Astrocyte of the cerebellum (primary cell): ENCODE measurements around the gene SPRED2.
A peak's percentile ranks its signal among the peaks of the same experiment; 100 is the strongest.

Experiments
- DNase-seq: peaks from one replicate; pipeline ENCODE4 v3.0.0-alpha.2; 2011; ENCODE audit warnings: low read depth
- H3K4me3 ChIP-seq: 2 replicates; pipeline ENCODE4 v1.5.1; 2011; ENCODE audit warnings: mild to moderate bottlenecking, low read depth, low read length, moderate library complexity
- CTCF ChIP-seq: IDR thresholded peaks from 2 replicates; pipeline ENCODE4 v1.5.1; 2012; ENCODE audit warnings: low read length, low read depth, moderate library complexity, mild to moderate bottlenecking; ENCODE audit errors: missing control alignments
- in situ Hi-C: cut with HindIII; loops from 2 replicates; pipeline ENCODE4 v1.10.0; 2017; ENCODE audit warnings: low sequenced_read_pairs

SPRED2 gene

GRCh38 chr2:65316072-65316471, 116.3 kb downstream of the SPRED2 start:
- in situ Hi-C loops = no loop called here
- peak; percentile 80 for DNase-seq
- no peak for TF ChIP-seq CTCF
- H3K4me3 ChIP-seq = no peak overlapping the region

DNA sequence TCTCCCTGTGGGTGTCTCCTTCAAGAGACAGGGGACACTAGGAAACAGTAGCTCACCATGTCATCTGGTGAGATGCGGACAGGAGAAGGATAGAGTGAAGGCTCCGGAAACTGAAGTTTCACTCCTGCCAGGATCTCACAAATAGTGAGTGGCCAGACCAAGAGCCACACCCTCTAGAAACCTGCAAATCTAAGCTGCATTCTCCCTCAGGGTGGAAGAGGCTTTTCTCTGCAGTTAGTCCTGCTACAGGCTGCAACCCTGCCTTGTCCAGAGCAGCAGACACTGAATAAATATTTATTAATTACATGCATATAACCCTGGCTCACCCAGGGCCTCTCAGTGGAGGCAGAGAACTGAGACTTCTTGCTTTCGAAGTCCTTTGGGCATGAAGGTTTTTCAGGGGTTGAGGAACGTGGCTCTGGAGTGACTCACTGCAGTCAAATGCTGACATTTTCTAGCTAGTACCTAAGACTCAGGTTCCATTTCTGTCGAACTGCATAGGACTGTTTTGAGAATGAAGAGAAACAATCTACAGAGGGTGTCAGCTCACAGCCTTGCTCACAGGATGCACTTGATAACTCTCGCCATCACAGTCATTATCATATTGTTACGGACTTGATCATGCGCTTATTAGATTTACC, 117.5 kb downstream of the SPRED2 start:
- H3K4me3 ChIP-seq = no peak overlapping the region
- DNase-seq = no peak
- no peak for TF ChIP-seq CTCF
- in situ Hi-C loops = no loop called here

- no peak for TF ChIP-seq CTCF
- H3K4me3 ChIP-seq = no peak overlapping the region
- in situ Hi-C loops = no loop called here
- no peak for DNase-seq
Observed at GRCh38 chr2:65313954-65314256, 118.5 kb downstream of the SPRED2 start.

DNA sequence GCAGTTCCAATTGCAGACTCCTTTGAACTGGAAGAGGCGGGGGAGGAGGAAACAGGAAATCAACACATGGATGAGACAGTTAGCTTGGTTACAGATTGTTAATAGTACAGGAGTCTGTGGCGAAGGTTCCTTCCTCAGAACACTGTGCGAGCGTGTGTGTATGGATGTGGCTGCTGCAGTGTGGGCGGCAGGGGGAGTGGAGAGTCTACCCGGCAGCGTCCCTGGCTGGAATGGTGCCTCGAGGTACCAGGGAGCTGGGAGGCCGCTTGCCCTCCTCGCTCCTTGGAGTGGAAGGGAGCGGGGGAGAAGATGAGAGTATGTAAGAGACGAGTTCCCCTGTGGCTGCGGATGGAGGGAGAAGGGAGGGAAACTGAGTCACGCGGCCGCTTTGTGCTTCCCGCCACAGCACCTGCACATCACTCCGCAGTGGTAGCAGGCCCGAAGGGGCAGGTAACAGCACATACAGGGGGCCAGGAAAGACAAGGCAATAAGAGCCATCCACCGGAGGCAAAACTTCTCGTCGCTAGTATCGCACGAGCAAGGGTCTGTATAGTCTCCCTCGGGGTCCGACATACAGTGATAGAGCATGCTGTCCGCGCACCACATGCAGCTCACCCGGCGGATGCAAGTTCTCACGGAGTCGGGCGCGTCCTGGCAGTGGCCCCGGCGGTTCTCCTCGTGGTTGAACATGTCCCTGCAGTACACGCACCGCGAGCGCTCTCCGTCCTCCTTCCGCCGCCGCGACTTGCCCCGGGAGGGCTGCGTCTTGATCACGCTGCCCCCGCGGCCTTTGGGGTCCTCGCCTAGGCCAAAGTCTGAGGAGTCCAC, 119.1 kb downstream of the SPRED2 start:
- in situ Hi-C loops = no loop called here
- TF ChIP-seq CTCF = no peak
- no peak overlapping the region for H3K4me3 ChIP-seq
- DNase-seq = no peak

GRCh38 chr2:65311596-65311995, 120.8 kb downstream of the SPRED2 start:
- no peak for TF ChIP-seq CTCF
- DNase-seq = no peak

GRCh38 chr2:65311049-65311448, 121.3 kb downstream of the SPRED2 start:
- no peak for TF ChIP-seq CTCF
- no peak for DNase-seq
- in situ Hi-C loops = no loop called here
- no peak overlapping the region for H3K4me3 ChIP-seq

More at GRCh38 chr2:65311596-65311995, 120.8 kb downstream of the SPRED2 start:
- in situ Hi-C loops = no loop called here
- H3K4me3 ChIP-seq = no peak overlapping the region
